GM21381 (cell line): ENCODE results near the gene CAPN10.

ENCODE experiments used
- ATAC-seq: cut with Tn5 transposase; IDR thresholded peaks from one replicate; pipeline ENCODE4 v1.9.1; 2021; ENCODE audit warnings: mild to moderate bottlenecking, moderate library complexity; ENCODE audit not compliant: unreplicated experiment

CAPN10 gene

GRCh38 chr2:240574386-240575100 lies 12.0 kb upstream of the CAPN10 start:
- no peak for ATAC-seq

GRCh38 chr2:240575101-240575965 lies 11.2 kb upstream of the CAPN10 start:
- no peak for ATAC-seq

GRCh38 chr2:240576036-240576435 lies 10.5 kb upstream of the CAPN10 start:
- ATAC-seq = no peak

- ATAC-seq = no peak
These were observed 9.9 kb upstream of the CAPN10 start for GRCh38 chr2:240576436-240577205.

- ATAC-seq = no peak
These were observed 9.0 kb upstream of the CAPN10 start for GRCh38 chr2:240577281-240578109.

- ATAC-seq = no peak
These were observed 8.5 kb upstream of the CAPN10 start for GRCh38 chr2:240578110-240578450.

- no peak for ATAC-seq
These were observed 8.0 kb upstream of the CAPN10 start for GRCh38 chr2:240578488-240578887.

GRCh38 chr2:240579071-240579762 lies 7.3 kb upstream of the CAPN10 start:
- no peak for ATAC-seq

GRCh38 chr2:240579771-240580614 lies 6.5 kb upstream of the CAPN10 start:
- peak; percentile 38 for ATAC-seq

GRCh38 chr2:240581811-240582210 lies 4.7 kb upstream of the CAPN10 start:
- ATAC-seq = no peak

GRCh38 chr2:240582781-240583180 lies 3.8 kb upstream of the CAPN10 start:
- ATAC-seq = no peak

GRCh38 chr2:240583774-240584173 lies 2.8 kb upstream of the CAPN10 start:
- ATAC-seq = no peak

GRCh38 chr2:240584486-240585031 lies 2.0 kb upstream of the CAPN10 start:
- peak; percentile 47 for ATAC-seq

- ATAC-seq = peak; percentile 19
These were observed 1.4 kb upstream of the CAPN10 start for GRCh38 chr2:240585101-240585500.

- ATAC-seq = peak; percentile 0
These were observed 795 bp upstream of the CAPN10 start for GRCh38 chr2:240585681-240586197.

- peak; percentile 0 for ATAC-seq
These were observed 626 bp downstream of the CAPN10 start for GRCh38 chr2:240586919-240587800.

- no peak for ATAC-seq
These were observed 1.6 kb downstream of the CAPN10 start for GRCh38 chr2:240588006-240588655.
